HG03025 (cell line): ENCODE measurements around the gene CCDC18.
"Not testable (repeated sequence)": the region's sequence is repeated elsewhere in the genome, so short reads cannot be mapped to it uniquely, and the experiment has no call there.

Experiments
- ATAC-seq: cut with Tn5 transposase; IDR thresholded peaks from one replicate; pipeline ENCODE4 v1.9.1; 2021; ENCODE audit warnings: mild to moderate bottlenecking, moderate library complexity; ENCODE audit not compliant: unreplicated experiment, low FRiP score

CCDC18 gene, protein sequence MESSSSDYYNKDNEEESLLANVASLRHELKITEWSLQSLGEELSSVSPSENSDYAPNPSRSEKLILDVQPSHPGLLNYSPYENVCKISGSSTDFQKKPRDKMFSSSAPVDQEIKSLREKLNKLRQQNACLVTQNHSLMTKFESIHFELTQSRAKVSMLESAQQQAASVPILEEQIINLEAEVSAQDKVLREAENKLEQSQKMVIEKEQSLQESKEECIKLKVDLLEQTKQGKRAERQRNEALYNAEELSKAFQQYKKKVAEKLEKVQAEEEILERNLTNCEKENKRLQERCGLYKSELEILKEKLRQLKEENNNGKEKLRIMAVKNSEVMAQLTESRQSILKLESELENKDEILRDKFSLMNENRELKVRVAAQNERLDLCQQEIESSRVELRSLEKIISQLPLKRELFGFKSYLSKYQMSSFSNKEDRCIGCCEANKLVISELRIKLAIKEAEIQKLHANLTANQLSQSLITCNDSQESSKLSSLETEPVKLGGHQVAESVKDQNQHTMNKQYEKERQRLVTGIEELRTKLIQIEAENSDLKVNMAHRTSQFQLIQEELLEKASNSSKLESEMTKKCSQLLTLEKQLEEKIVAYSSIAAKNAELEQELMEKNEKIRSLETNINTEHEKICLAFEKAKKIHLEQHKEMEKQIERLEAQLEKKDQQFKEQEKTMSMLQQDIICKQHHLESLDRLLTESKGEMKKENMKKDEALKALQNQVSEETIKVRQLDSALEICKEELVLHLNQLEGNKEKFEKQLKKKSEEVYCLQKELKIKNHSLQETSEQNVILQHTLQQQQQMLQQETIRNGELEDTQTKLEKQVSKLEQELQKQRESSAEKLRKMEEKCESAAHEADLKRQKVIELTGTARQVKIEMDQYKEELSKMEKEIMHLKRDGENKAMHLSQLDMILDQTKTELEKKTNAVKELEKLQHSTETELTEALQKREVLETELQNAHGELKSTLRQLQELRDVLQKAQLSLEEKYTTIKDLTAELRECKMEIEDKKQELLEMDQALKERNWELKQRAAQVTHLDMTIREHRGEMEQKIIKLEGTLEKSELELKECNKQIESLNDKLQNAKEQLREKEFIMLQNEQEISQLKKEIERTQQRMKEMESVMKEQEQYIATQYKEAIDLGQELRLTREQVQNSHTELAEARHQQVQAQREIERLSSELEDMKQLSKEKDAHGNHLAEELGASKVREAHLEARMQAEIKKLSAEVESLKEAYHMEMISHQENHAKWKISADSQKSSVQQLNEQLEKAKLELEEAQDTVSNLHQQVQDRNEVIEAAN (N-terminal part only)

DNA sequence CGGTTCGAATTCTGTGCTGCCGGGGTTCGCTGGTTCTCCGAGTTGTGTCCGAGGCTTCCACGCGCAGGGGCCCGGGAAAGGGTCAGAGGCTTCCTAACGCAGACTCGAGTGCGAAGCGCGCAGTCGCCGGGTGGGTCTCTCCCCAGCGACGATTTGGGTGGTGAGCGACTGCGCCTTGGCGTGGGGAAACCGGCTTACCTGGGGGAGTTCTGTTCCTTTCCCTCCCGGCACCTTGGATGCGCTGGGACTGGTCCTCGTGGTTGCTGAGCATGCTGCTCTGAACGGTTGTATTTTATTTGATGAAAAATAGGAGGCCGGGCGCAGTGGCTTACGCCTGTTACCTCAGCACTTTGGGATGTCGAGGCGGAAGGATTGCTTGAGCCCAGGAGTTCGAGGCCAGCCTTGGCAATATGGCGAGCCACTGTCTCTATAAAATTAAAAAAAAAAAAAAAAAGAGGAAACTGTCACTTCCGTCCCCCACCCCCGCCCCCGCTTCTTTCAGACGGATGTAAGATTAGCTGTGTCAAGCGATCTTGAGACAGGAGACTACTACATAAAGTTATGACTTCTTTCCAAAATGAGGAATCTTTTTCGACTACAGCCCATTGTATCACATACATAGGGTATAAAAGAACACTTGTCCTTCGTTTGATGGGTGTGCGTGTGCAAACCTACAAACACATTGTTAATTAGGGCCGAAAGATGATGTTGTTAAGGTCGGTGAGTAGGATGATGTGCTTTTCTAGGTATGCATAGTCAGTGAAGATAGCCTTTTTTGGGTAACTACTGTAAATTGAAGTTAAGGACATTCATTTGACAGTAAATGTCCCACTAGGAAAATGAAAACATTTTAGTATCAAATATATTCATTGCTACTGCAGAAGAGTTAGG lies at the start of gene CCDC18:
Gene CCDC18, plus strand, starts transcription at position 2 of the 891 bp plus-strand sequence. CDS start 2,638 bp downstream, outside the sequence.
- peak; percentile 11 for ATAC-seq

DNA sequence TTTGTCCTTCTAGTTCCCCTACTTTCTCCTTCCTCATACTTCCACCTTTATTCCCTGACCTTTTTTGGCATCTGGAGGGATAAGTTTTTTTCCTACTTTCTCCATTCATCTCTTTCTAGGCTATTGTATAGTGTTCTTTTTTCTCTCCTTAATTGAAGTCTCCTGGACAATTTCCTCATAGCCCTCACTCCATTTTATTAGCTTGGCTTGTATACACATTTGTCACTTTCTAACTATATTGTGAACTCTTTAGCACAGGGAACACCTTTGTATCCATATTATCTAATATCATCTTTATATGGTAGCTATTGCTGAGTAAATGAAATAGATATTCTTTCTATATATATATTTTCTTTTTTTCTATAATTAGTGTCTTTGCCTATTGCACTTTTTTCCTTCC lies 47.9 kb upstream of the CCDC18 start:
- ATAC-seq, result no peak

DNA sequence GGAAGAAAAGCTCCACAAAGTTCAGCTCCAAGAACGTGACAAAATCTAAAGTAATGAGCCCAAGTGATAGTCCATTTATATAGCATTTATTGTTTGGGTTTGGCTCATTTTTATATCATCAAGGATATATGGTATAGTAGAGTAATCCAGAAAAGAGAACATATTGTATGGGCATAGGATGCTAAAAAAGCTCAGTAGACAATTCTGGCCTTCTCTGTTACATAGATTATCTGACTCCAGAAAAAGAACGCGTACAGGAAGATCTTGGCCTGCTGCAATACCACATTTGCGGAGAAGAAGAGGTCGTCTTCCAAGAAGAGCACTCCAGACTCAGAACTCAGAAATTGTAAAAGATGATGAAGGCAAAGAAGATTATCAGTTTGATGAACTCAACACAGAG lies 44.1 kb upstream of the CCDC18 start:
- no peak for ATAC-seq

DNA sequence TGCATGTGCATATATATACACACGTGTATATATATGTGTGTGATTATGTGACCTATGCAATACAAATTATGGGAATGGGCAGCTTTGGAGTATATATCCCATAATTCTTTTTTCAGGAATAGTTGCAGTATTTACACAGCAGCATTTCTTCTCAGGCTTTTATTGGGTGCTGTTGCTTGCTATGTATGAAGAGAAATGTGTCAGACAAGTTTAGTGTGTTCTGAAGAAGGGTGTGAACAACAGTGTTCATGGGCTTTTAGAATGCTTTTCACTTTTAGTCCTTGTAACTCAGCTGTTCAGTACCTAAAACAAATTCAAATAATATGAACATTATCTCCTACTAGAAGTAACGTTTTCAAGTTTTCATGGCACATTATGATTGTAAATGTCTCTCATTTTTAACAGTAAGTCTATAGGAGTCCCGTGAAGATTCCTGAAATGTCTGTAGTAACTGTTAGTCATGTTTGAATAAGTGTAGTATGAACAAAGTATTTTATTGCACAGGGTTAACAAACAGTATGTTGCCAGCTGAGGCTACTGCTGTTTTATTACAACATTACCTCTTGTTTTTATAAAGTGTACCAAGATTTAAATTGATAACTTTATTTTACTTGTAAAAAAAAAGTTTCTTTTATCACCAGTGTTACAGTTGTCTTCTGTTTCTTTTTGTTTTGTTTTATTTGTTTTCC lies 42.8 kb upstream of the CCDC18 start:
- no peak for ATAC-seq

DNA sequence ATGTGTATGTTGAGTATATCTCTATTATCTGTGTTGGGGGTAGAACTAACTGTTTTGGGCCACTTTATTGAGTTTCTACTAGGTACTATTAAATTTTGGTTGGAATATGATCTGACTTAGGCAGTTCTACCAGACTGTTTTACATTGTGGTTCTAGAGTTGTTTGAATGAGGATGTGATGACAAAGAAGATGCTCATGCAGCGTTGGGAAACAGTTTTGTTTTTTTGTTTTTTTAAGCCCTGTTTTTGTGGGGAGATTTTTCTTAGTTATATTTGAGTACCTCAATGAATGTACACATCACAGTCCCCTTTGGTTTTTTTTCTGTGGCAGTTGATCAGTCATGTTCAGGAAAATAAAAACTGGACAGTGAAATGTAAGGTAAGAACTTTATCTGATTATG lies 40.4 kb upstream of the CCDC18 start:
- no peak for ATAC-seq

DNA sequence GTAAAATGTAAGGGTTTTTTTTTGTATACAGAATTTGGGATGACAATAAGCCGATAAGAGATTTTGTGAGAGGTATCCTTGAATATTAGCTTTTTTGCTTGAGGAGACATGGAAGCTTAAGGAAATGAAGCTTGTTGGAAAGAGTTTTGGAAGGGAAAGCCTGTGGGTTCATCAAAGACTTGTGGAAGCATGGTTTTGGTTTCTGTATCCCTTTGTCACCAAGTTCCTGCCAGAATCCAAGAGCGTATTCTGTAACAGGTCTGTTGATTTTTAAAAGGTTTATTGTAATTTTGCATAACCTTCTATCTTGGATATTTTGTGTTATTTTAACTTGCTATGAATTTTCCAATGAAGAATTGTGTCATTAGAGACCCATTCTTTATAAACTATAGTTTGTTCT lies 38.4 kb upstream of the CCDC18 start:
- no peak for ATAC-seq

DNA sequence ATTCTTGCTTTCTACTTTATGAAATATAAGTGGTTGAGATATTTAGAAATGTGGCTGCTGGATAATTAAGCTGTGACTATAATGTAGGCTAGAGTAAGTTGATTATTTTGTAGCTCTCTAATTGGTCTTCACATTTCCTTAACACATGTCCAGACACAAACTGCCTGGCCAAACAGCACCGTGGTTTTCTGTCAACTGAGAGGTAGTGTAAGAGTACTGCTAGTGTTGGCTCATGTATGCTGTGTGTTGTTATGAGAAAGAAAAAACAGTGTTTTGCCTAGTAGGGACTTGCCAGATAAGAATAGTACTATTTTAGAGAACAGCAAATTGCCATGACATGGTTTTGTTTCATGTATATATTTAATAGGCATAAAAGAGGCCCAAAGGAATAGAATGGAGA lies 37.4 kb upstream of the CCDC18 start:
- no peak for ATAC-seq

DNA sequence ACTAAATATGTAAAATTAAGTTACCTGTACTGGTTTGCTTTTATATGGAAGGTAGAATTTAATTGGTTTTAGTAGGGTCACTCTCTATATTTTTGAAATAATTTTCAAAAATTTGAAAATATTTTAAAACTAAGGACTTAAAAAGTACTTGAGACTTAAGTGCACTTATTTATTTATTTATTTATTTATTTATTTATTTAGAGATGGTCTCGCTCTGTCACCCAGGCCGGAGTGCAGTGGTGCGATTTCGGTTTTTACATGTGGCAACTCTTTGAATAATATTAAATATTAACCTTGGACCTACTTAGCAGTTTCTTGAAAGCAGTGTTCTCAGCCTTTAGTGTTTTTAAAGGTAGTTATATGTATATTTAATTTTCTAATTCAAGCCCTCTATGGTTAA lies 36.8 kb upstream of the CCDC18 start:
- ATAC-seq, result no peak

DNA sequence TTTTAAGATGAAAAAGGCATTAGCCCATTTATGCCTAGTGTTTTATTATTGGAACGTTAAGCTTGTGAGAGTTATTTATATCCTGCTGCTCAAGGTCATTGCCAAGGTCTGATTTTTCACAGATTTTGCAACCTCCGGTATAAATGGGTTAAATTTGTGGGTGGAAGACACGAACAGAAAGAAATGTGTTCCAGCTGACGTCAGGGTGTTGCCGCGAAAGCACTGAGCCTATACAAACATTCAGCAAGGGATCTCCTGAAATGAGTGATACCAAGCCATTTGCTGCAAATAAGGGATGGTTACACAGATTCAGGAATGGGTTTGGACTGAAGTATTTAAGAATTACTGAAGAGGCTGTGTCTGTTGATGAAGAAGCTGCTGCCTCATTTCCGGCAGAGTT lies 32.5 kb upstream of the CCDC18 start:
- no peak for ATAC-seq

DNA sequence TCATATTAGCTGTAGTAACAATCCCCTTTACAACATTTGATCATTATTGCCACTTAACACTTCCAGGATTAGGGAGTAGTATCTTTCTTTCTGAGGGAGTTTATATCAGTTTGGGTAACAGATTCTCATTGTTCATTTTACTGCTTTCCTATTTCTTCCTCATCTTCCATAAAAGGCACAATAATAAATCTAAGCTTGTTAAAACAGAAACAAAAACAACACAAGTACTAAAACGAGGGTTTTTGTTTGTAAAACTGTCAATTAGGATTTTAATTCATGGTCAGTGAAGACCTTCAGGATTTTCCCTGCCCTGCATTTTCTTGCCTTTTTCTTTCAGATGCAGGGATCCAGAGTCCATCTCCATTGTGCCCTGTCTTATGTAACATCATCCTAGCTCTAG lies 29.8 kb upstream of the CCDC18 start:
- ATAC-seq, result no peak

DNA sequence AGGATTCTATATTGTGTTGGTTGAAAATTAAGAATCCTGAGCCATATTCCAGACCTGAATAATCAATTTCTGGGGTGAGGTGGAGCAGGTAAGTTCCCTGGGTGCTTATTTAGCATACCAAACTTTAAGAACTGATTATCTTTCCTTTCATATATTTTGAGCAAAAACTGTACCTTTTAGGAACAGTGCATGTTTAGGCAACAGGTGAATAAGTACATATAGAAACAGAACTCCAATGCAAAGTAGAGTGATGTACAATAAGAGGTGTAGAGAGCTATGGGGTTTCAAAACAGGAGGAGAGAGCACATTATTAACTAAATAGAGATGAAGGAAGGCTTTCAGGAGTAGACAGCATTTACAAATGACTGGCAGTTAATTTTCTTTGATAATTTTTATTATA lies 29.1 kb upstream of the CCDC18 start:
- ATAC-seq, result no peak

DNA sequence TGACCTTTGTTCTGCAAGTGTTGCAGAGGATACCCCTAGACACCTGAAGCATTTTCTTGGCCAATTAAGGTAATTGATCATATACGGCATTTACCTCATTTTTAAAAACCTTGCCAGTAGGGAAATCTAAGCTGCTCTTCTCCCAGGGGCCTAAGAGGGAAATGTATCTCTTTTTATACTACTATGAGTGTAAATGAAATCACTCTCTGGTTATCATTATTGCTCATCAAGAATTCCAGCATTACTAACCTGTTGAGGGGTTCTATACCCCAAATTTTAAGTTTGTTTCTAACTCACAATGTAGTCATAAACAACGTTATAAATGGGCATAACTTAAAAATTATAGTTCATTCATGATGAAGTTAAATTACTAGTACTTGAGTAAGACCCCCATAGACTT lies 27.7 kb upstream of the CCDC18 start:
- no peak for ATAC-seq

DNA sequence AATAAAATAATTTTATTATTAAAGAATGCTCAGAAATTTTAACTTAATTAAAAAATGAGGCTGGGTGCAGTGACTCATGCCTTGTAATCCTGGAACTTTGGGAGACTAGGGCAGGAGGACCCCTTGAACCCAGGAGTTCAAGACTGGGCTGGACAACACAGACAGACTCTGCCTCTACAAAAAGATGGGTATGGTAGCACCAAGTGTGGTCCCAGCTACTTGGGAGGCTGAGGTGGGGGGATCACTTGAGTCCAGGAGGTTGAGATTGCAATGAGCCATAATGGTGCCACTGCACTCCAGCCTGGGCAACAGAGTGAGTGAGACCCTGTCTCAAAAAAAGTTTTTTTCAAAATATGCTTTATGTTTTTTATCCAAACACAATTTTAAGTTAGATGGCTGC lies 25.6 kb upstream of the CCDC18 start:
- ATAC-seq, result no peak

DNA sequence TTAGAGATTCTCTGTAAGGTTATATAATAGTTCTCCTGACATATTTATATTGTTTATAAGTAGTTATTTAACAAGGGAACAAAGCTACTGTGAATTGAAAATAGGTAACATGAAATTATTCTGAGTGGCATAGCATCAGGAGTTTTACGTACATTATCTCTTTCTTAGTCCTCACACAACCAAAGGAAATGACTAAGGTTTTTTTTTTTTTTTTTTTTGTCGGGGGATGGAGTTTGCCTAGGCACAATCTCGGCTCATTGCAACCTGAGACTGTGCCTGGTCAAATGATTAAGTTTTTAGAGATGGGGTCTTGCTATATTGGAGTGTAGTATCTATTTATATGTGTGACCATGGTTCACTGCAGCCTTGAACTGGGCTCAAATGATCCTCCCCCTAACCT lies 25.2 kb upstream of the CCDC18 start:
- ATAC-seq, result no peak

DNA sequence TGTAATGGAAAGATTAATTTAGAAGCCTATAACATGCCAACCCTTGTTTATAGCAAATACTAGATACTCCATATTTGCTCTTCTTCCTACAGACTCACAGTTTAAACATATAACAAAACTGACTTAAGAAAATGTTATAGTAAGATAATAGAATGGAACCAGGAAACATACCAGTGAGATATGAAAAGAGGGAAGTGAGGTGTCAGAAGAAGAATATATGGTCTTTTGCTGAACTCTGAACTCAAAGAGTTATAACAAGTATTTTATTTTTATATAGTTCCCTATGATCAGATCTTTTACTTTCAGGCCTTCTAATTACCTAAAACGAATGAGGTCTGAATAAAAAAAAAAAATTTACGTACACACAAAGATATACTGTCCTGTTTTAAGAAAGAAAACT lies 21.2 kb upstream of the CCDC18 start:
- no peak for ATAC-seq

DNA sequence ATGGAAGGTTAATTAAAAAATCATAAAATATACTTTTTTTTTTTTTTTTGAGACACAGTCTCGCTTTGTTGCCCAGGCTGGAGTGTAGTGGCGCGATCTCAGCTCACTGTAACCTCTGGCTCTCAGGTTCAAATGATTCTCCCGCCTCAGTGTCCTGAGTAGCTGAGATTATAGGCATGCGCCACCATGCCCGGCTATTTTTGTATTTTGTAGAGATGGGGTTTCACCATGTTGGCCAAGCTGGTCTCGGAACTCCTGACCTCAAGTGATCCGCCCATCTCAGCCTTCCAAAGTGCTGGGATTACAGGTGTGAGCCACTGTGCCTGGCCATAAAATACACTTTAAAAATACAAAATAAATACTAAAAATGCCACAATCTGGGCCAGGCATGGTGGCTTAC lies 17.2 kb upstream of the CCDC18 start:
- not testable (repeated sequence) for ATAC-seq

DNA sequence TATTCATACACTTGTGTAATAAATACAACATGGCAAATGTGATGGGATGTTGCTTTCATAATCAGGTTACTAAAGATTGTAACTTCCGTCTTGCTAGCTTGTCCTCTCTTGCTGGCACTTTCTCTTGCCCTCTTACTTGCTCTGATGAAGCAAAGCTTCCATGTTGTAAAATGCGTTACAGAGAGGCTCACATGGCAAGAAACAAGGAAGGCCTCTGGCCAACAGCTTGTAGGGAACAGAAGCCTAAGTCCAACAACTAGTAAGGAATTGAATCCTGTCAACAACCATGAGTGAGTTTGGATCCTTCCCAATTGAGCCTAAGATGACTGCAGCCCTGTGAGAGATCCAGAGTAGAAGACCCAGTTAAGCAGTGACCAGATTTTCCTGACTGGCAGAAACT lies 15.7 kb upstream of the CCDC18 start:
- ATAC-seq, result no peak

DNA sequence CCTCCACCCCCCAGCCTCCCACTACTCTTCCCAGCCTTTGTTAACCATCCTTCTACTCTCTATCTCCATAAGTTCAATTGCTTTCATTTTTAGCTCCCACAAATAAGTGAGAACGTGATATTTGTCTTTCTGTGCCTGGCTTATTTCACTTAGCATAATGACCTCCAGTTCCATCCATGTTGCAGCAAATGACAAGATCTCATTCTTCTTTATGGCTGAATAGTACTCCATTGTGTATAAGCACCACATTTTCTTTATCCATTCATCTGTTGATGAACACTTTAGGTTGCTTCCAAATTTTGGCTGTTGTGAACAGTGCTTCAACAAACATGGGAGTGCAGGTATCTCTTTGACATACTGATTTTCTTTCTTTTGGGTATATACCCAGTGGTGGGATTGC lies 14.6 kb upstream of the CCDC18 start:
- ATAC-seq, result not testable (repeated sequence)

DNA sequence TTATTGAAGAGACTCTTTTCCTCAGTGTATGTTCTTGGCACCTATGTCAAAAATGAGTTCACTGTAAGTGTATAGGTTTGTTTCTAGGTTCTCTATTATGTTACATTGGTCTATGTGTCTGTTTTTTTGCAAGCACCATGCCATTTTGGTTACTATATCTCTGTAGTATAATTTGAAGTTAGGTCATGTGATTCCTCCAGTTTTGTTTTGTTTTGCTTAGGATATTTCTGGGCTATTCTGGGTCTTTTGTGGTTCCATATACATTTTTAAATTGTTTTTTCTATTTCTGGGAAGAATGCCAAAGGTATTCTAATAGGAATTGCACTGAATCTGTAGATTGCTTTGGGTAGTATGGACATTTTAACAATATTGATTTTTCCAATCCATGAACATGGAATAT lies 13.5 kb upstream of the CCDC18 start:
- ATAC-seq, result no peak
